ENCODE measurements around the gene SEPTIN11. TPM values are rescaled to one million over a fixed set of nuclear protein-coding genes. Genes with fewer than 3 reads are reported as not detected.

SEPTIN11 gene
- total and polyA plus RNA-seq, 2 of the 8 experiments (the other 6 are each of a cell fraction or from before 2014, with no cell fraction given): 32.2 to 110 TPM

DNA sequence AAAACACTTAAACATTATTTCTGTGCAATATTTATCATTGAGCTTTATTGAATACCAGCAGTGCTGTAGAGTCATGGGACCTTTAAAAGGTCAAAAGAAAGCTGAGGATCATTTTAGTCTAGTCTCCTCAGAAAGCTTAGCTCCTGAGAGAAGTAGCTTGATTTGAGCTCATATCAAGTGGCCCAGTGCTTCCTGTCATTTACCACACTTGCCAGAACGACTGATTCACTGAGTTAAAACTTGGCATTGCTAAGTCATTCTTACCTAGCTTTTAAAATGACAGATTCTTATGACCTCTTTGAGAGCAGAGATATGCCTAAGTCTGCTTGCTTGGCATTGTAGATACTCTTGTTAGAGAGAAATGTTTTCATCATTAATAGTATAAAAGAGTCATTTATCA lies 15.2 kb downstream of the SEPTIN11 start:
- H4K8ac ChIP-seq (ENCODE audit: extremely low read depth, insufficient read depth, low read length): no peak overlapping the region
- no peak overlapping the region for H4K91ac ChIP-seq (replicated peaks; ENCODE audit: insufficient read length, low read length)
- H4K5ac ChIP-seq (ENCODE audit: insufficient read length, low read depth, low read length): no peak overlapping the region
- POLR2A ChIA-PET (ENCODE audit: partially characterized antibody): interaction anchor here (1.0 kb wide), 1 partner anchor 15 kb away, joined by 4 read pairs; no protein-coding TSS in a partner anchor
- H2BK15ac ChIP-seq (ENCODE audit: low read length): no peak overlapping the region
- no peak overlapping the region for H2BK5ac ChIP-seq (ENCODE audit: low read depth, low read length)
- CTCF ChIA-PET (ENCODE audit: partially characterized antibody): interaction anchor here (1.0 to 1.1 kb wide), 2 partner anchors 18 to 586 kb away, joined by 3 to 5 read pairs; no protein-coding TSS in a partner anchor
- H2BK20ac ChIP-seq (ENCODE audit: low read length): no peak overlapping the region
- no peak overlapping the region for H2AFZ ChIP-seq (ENCODE audit: low read length)
- no peak overlapping the region for H3K23ac ChIP-seq (ENCODE audit: insufficient read length)
- H3K56ac ChIP-seq (replicated peaks; ENCODE audit: insufficient read length, low read depth, low read length): no peak overlapping the region
- no peak overlapping the region for H2BK12ac ChIP-seq (ENCODE audit: low read depth, low read length)
- H3K18ac ChIP-seq (ENCODE audit: extremely low read depth, low read length): no peak overlapping the region
- WGBS, 2 experiments (ENCODE audit: extremely low coverage in 1 of 2, insufficient coverage in 1 of 2, insufficient read length in 1 of 2, insufficient replicate concordance in 2 of 2, low coverage in 1 of 2, low lambda C conversion rate in 2 of 2, missing lambda C conversion rate in 1 of 2): 95% methylated on average over 1 of the region's 1 CpG; no CpG with 5 or more reads in 1 of the 2 experiments
- no peak overlapping the region for H3K9ac ChIP-seq (replicated peaks in 1 of 4; ENCODE audit: extremely low read depth in 1 of 4, low read depth in 3 of 4, low read length in 3 of 4)
- no peaks in the 10 kb centered on the region; the same call in 1 of the 2 replicates for H3K23me2 ChIP-seq (ENCODE audit: low read depth, low read length)
- H3K36me3 ChIP-seq (ENCODE audit: control insufficient read depth in 2 of 4, insufficient read depth in 4 of 4, low read length in 3 of 4): no peaks in the 10 kb centered on the region
- H3K27ac ChIP-seq (ENCODE audit: low read depth, low read length): no peak overlapping the region
- H3K4me3 ChIP-seq (ENCODE audit: extremely low read depth in 1 of 4, insufficient read depth in 2 of 4, low read depth in 3 of 4, low read length in 4 of 4): no peak overlapping the region
- H3K4me1 ChIP-seq (replicated peaks in 1 of 4; ENCODE audit: control insufficient read depth in 3 of 4, insufficient read depth in 4 of 4, low read length in 3 of 4): peaks cover 0 to 2% (median under 1%) of the 10 kb centered on the region in 4 experiments; a peak in 2 of 7 replicates
- no peaks in the 10 kb centered on the region for H3K9me3 ChIP-seq (ENCODE audit: insufficient read depth in 2 of 2, low read depth in 1 of 2, low read length in 1 of 2)
- H3K4ac ChIP-seq (replicated peaks; ENCODE audit: insufficient read length, low read depth, low read length): no peak overlapping the region
- FAIRE-seq (no peak), DNase-seq (ENCODE audit: low read depth in 1 of 2, low spot score in 2 of 2) (no peak)
- H3K79me1 ChIP-seq (ENCODE audit: low read depth, low read length): no peaks in the 10 kb centered on the region; the same call in 1 of the 2 replicates
- peaks cover 0 to 61% of the 10 kb centered on the region in 2 experiments; a peak in 2 of 4 replicates for H3K79me2 ChIP-seq (ENCODE audit: control insufficient read depth in 1 of 2, insufficient read depth in 2 of 2, low read length in 2 of 2)
- H2AK5ac ChIP-seq (ENCODE audit: low read depth, low read length): no peak overlapping the region
- no peak overlapping the region for H3K14ac ChIP-seq (ENCODE audit: insufficient read length)
- H3K4me2 ChIP-seq (ENCODE audit: insufficient read depth in 1 of 2, low read depth in 2 of 2, low read length in 2 of 2): no peak overlapping the region
- H2BK120ac ChIP-seq (replicated peaks; ENCODE audit: low read depth, low read length): no peak overlapping the region
- peaks cover 0 to 2% of the 10 kb centered on the region in 2 experiments for H4K20me1 ChIP-seq (replicated peaks in 1 of 2; ENCODE audit: control insufficient read depth in 1 of 2, insufficient read depth in 2 of 2, low read length in 2 of 2)
- no peaks in the 10 kb centered on the region for H3K27me3 ChIP-seq (replicated peaks in 1 of 4; ENCODE audit: control insufficient read depth in 3 of 4, extremely low read depth in 1 of 4, insufficient read depth in 3 of 4, low read length in 3 of 4)
- no peak for TF ChIP-seq JUND (IDR thresholded peaks at IDR 0.05; ENCODE audit: low read length)
- TF ChIP-seq NANOG (IDR thresholded peaks at IDR 0.05; ENCODE audit: insufficient read depth, low read depth, low read length, poor library complexity, severe bottlenecking): no peak
- TF ChIP-seq E2F6 (IDR thresholded peaks at IDR 0.05): no peak
- no peak for TF ChIP-seq POLR2A (IDR thresholded peaks at IDR 0.05; ENCODE audit: control extremely low read depth in 1 of 2, low read depth in 2 of 2, low read length in 2 of 2)
- TF ChIP-seq GABPA (IDR thresholded peaks at IDR 0.05; ENCODE audit: borderline replicate concordance, insufficient read depth, low read length): no peak
- TF ChIP-seq CEBPB (IDR thresholded peaks at IDR 0.05; ENCODE audit: low read depth, low read length): no peak
- TF ChIP-seq ZNF274 (IDR thresholded peaks at IDR 0.05; ENCODE audit: borderline replicate concordance, extremely low read depth, low read length): no peak
- TF ChIP-seq, protein P1, sequence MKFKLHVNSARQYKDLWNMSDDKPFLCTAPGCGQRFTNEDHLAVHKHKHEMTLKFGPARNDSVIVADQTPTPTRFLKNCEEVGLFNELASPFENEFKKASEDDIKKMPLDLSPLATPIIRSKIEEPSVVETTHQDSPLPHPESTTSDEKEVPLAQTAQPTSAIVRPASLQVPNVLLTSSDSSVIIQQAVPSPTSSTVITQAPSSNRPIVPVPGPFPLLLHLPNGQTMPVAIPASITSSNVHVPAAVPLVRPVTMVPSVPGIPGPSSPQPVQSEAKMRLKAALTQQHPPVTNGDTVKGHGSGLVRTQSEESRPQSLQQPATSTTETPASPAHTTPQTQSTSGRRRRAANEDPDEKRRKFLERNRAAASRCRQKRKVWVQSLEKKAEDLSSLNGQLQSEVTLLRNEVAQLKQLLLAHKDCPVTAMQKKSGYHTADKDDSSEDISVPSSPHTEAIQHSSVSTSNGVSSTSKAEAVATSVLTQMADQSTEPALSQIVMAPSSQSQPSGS (IDR thresholded peaks at IDR 0.05; ENCODE audit: low read length): no peak
- no peak for TF ChIP-seq RAD21 (IDR thresholded peaks at IDR 0.05 in 1 of 2, conservative IDR thresholded peaks at IDR 0.05 in 1 of 2; ENCODE audit: low read depth in 2 of 2, low read length in 2 of 2)
